ENCODE results near the gene WDR46. TPM values are rescaled to one million over a fixed set of nuclear protein-coding genes. Genes with fewer than 3 reads are reported as not detected.
A peak's percentile ranks its signal among the peaks of the same experiment; 100 is the strongest.

The WDR46 gene
- total and polyA plus RNA-seq, 2 of the 13 experiments (the other 11 are each of a cell fraction or from before 2014, with no cell fraction given): 47.4 to 105 TPM

GRCh38 chr6:33247977-33248642, 40.9 kb downstream of the WDR46 start (continued):
- TF ChIP-seq PLSCR1 (CRISPR knock-in tag; IDR thresholded peaks at IDR 0.05; ENCODE audit: borderline replicate concordance) (no peak), ZSCAN25 (CRISPR knock-in tag; IDR thresholded peaks at IDR 0.05) (no peak), ZBTB46 (CRISPR knock-in tag; IDR thresholded peaks at IDR 0.05; ENCODE audit: borderline replicate concordance) (no peak), PCBP1 (IDR thresholded peaks at IDR 0.05; ENCODE audit: borderline replicate concordance, low read depth, low read length) (no peak), ZBTB42 (CRISPR knock-in tag; IDR thresholded peaks at IDR 0.05) (no peak), THAP9 (CRISPR knock-in tag; IDR thresholded peaks at IDR 0.05; ENCODE audit: borderline replicate concordance) (no peak), SIN3B (IDR thresholded peaks at IDR 0.05; ENCODE audit: low read length) (peak; percentile 15; the same call in 1 of the 2 replicates), JUNB (CRISPR knock-in tag; IDR thresholded peaks at IDR 0.05; ENCODE audit: borderline replicate concordance) (no peak), SMARCE1 (IDR thresholded peaks at IDR 0.05; ENCODE audit: borderline replicate concordance) (no peak), MXI1 (IDR thresholded peaks at IDR 0.05; ENCODE audit: borderline replicate concordance, low read depth, low read length) (peak; percentile 58; the same call in 1 of the 3 replicates), ZNF138 (CRISPR knock-in tag; IDR thresholded peaks at IDR 0.05; ENCODE audit: low read depth) (no peak), GFI1 (CRISPR knock-in tag; IDR thresholded peaks at IDR 0.05; ENCODE audit: borderline replicate concordance) (no peak; the same call in 1 of the 2 replicates), HNRNPUL1 (IDR thresholded peaks at IDR 0.05; ENCODE audit: low read depth, low read length) (no peak), ERF (CRISPR knock-in tag; IDR thresholded peaks at IDR 0.05) (peak; percentile 59; the same call in 1 of the 2 replicates), TSC22D2 (CRISPR knock-in tag; IDR thresholded peaks at IDR 0.05; ENCODE audit: borderline replicate concordance) (0 out of 2 replicates have a peak, but pooled peaks have one; percentile 21), ZHX2 (IDR thresholded peaks at IDR 0.05; ENCODE audit: low read depth) (no peak), ZHX2 (CRISPR knock-in tag; IDR thresholded peaks at IDR 0.05; ENCODE audit: borderline replicate concordance) (no peak), JUN (CRISPR knock-in tag; IDR thresholded peaks at IDR 0.05) (no peak)
